ENCODE measurements around the gene ULK4. TPM values are rescaled to one million over a fixed set of nuclear protein-coding genes. Genes with fewer than 3 reads are reported as not detected.

The ULK4 gene
- total RNA-seq, 1 experiment from 2014 or later = 6.3 TPM

GRCh38 chr3:41462103-41462691 is 499.7 kb downstream of the ULK4 start:
- CTCF ChIA-PET = no interaction called here
- H3K9me2 ChIP-seq (ENCODE audit: insufficient read depth) = no peaks in the 10 kb centered on the region
- H3K27ac ChIP-seq (ENCODE audit: low read depth, low read length) = no peak overlapping the region
- ATAC-seq = no peak
- intact Hi-C loops (cut with micrococcal nuclease) = no loop called here
- H3K9me3 ChIP-seq (ENCODE audit: control insufficient read depth in 1 of 2, insufficient read depth in 1 of 2, low read depth in 1 of 2, low read length in 2 of 2) = no peaks in the 10 kb centered on the region
- RAD21 ChIA-PET (ENCODE audit: low non-redundant PET in 1 of 2, low total read pairs in 2 of 2, uncharacterized antibody in 2 of 2, unreplicated experiment in 2 of 2) = no interaction called here
- no peaks in the 10 kb centered on the region for H3K79me2 ChIP-seq (ENCODE audit: insufficient read depth, low read length)
- no peaks in the 10 kb centered on the region for H3K36me3 ChIP-seq (ENCODE audit: control insufficient read depth in 1 of 2, insufficient read depth in 2 of 2, low read length in 2 of 2)
- H3K9ac ChIP-seq (ENCODE audit: low read length) = no peak overlapping the region
- POLR2A ChIA-PET = no interaction called here
- no peaks in the 10 kb centered on the region for H3K4me1 ChIP-seq (ENCODE audit: control insufficient read depth in 1 of 2, insufficient read depth in 2 of 2, low read length in 2 of 2)
- H2AFZ ChIP-seq (ENCODE audit: low read depth, low read length, poor library complexity, severe bottlenecking) = no peak overlapping the region
- no peak overlapping the region for H3K4me3 ChIP-seq (replicated peaks in 1 of 2; ENCODE audit: low read depth in 1 of 2, low read length in 2 of 2)
- H3K4me2 ChIP-seq (ENCODE audit: low read length) = no peak overlapping the region
- no peak for DNase-seq (ENCODE audit: low read depth, low spot score)
- H4K20me1 ChIP-seq (ENCODE audit: insufficient read depth) = no peaks in the 10 kb centered on the region
- TF ChIP-seq FOSL1 (IDR thresholded peaks at IDR 0.05; ENCODE audit: low read depth) = no peak
- TF ChIP-seq SP1 (IDR thresholded peaks at IDR 0.05; ENCODE audit: low read depth) = no peak
- TF ChIP-seq ZFX (IDR thresholded peaks at IDR 0.05) = no peak
- TF ChIP-seq POLR2AphosphoS5 (IDR thresholded peaks at IDR 0.05; ENCODE audit: low read depth, low read length) = no peak
- TF ChIP-seq ZNF274 (IDR thresholded peaks at IDR 0.05; ENCODE audit: low read depth, low read length) = no peak
- no peak for TF ChIP-seq EZH2 (IDR thresholded peaks at IDR 0.05)
- TF ChIP-seq, protein P1, sequence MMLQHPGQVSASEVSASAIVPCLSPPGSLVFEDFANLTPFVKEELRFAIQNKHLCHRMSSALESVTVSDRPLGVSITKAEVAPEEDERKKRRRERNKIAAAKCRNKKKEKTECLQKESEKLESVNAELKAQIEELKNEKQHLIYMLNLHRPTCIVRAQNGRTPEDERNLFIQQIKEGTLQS (IDR thresholded peaks at IDR 0.05) = no peak
- BruUV-seq (replicated peaks) = no TSS peak
- no peaks in the 10 kb centered on the region for H3K27me3 ChIP-seq (ENCODE audit: insufficient read depth, low read length)

- H3K4me1 ChIP-seq (ENCODE audit: control insufficient read depth in 1 of 2, insufficient read depth in 2 of 2, low read length in 2 of 2) = no peaks in the 10 kb centered on the region
- no peaks in the 10 kb centered on the region for H4K20me1 ChIP-seq (ENCODE audit: insufficient read depth)
- no peak overlapping the region for H3K9ac ChIP-seq (ENCODE audit: low read length)
- no peak for DNase-seq (ENCODE audit: low read depth, low spot score)
- POLR2A ChIA-PET = no interaction called here
- H3K4me3 ChIP-seq (replicated peaks in 1 of 2; ENCODE audit: low read depth in 1 of 2, low read length in 2 of 2) = no peak overlapping the region
- no peak for TF ChIP-seq EZH2phosphoT487 (IDR thresholded peaks at IDR 0.05; ENCODE audit: borderline replicate concordance)
- no peak for TF ChIP-seq ZFX (IDR thresholded peaks at IDR 0.05)
- TF ChIP-seq TCF7L2 (IDR thresholded peaks at IDR 0.05; ENCODE audit: borderline replicate concordance, extremely low read depth, insufficient read depth, insufficient read length) = no peak
- H3K27me3 ChIP-seq (ENCODE audit: insufficient read depth, low read length) = no peaks in the 10 kb centered on the region
- no peaks in the 10 kb centered on the region for H3K9me3 ChIP-seq (ENCODE audit: control insufficient read depth in 1 of 2, insufficient read depth in 1 of 2, low read depth in 1 of 2, low read length in 2 of 2)
- intact Hi-C loops (cut with micrococcal nuclease) = no loop called here
- H2AFZ ChIP-seq (ENCODE audit: low read depth, low read length, poor library complexity, severe bottlenecking) = no peak overlapping the region
- BruUV-seq (replicated peaks) = no TSS peak
- H3K79me2 ChIP-seq (ENCODE audit: insufficient read depth, low read length) = no peaks in the 10 kb centered on the region
- H3K9me2 ChIP-seq (ENCODE audit: insufficient read depth) = no peaks in the 10 kb centered on the region
- CTCF ChIA-PET = no interaction called here
- H3K27ac ChIP-seq (ENCODE audit: low read depth, low read length) = no peak overlapping the region
- ATAC-seq = no peak
- RAD21 ChIA-PET (ENCODE audit: low non-redundant PET in 1 of 2, low total read pairs in 2 of 2, uncharacterized antibody in 2 of 2, unreplicated experiment in 2 of 2) = no interaction called here
- no peak overlapping the region for H3K4me2 ChIP-seq (ENCODE audit: low read length)
- no peaks in the 10 kb centered on the region for H3K36me3 ChIP-seq (ENCODE audit: control insufficient read depth in 1 of 2, insufficient read depth in 2 of 2, low read length in 2 of 2)
Observed at GRCh38 chr3:41460736-41461135, 501.2 kb downstream of the ULK4 start.
